Thoracic aorta (tissue), 2 donors: ENCODE measurements around the gene UBALD1. TPM values are rescaled to one million over a fixed set of nuclear protein-coding genes. Genes with fewer than 3 reads are reported as not detected.

Experiments
- ATAC-seq: fragments of 150-250 bp; one replicate; pipeline ENCODE4 v1.8.0; 2017; ENCODE audit warnings: low read depth; ENCODE audit not compliant: insufficient number of reproducible peaks, low FRiP score
- DNase-seq: peaks from one replicate; pipeline ENCODE4 v3.0.0-alpha.2; 2020; ENCODE audit warnings: low spot score
- H3K27ac ChIP-seq, 2 donors: fragments of 200-600 bp; sonication (generic); 1 replicate in 1 of 2; 2 replicates in 1 of 2; pipeline ENCODE4 v1.5.1; 2016; ENCODE audit warnings: mild to moderate bottlenecking in 2 of 2, moderate library complexity in 2 of 2
- H3K27me3 ChIP-seq: fragments of 200-600 bp; sonication (generic); replicated peaks from 2 replicates; pipeline ENCODE4 v1.6.0; 2016; ENCODE audit warnings: mild to moderate bottlenecking; ENCODE audit not compliant: insufficient read depth
- H3K36me3 ChIP-seq: fragments of 200-600 bp; sonication (generic); one replicate; pipeline ENCODE4 v1.5.1; 2016
- H3K4me1 ChIP-seq, 2 donors: fragments of 200-600 bp; sonication (generic); 1 replicate in 1 of 2; 2 replicates in 1 of 2; pipeline versions ENCODE4 v1.5.1 to v1.6.0; 2016; ENCODE audit warnings: low read depth in 2 of 2, mild to moderate bottlenecking in 1 of 2; ENCODE audit not compliant: control insufficient read depth in 1 of 2
- H3K4me3 ChIP-seq: fragments of 200-600 bp; sonication (generic); 2 replicates; pipeline ENCODE4 v1.5.1; 2016; ENCODE audit warnings: mild to moderate bottlenecking
- H3K9me3 ChIP-seq: fragments of 200-600 bp; sonication (generic); 2 replicates; pipeline ENCODE4 v1.5.1; 2016
- total RNA-seq, 2 donors: library from RNA; depleted of rRNA; stranded (reverse); fragments of >200 nt; gene quantifications; one replicate each; pipeline versions ENCODE4 v1.1.0 to v1.2.3, GENCODE V29; 2016
- TF ChIP-seq, protein P1 (sequence below): fragments of 200-600 bp; sonication (generic); IDR thresholded peaks from one replicate; pipeline ENCODE4 v1.5.1; 2019; ENCODE audit warnings: antibody characterized with exemption

The UBALD1 gene
- total RNA-seq, 2 donors from 2014 or later: 23.8 to 23.9 TPM

GRCh38 chr16:4601036-4601863, 13.4 kb downstream of the UBALD1 start:
- DNase-seq (no peak), ATAC-seq (no peak)
- Histone ChIP-seq H3K4me3 (no peak overlapping the region), H3K36me3 (no peaks in the 10 kb centered on the region), H3K4me1 (peaks cover 8 to 26% of the 10 kb centered on the region in 2 donors), H3K9me3 (no peaks in the 10 kb centered on the region), H3K27me3 (no peaks in the 10 kb centered on the region), H3K27ac (no peak overlapping the region)
- TF ChIP-seq, protein P1, sequence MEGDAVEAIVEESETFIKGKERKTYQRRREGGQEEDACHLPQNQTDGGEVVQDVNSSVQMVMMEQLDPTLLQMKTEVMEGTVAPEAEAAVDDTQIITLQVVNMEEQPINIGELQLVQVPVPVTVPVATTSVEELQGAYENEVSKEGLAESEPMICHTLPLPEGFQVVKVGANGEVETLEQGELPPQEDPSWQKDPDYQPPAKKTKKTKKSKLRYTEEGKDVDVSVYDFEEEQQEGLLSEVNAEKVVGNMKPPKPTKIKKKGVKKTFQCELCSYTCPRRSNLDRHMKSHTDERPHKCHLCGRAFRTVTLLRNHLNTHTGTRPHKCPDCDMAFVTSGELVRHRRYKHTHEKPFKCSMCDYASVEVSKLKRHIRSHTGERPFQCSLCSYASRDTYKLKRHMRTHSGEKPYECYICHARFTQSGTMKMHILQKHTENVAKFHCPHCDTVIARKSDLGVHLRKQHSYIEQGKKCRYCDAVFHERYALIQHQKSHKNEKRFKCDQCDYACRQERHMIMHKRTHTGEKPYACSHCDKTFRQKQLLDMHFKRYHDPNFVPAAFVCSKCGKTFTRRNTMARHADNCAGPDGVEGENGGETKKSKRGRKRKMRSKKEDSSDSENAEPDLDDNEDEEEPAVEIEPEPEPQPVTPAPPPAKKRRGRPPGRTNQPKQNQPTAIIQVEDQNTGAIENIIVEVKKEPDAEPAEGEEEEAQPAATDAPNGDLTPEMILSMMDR: no peak

GRCh38 chr16:4599545-4599944, 15.1 kb downstream of the UBALD1 start:
- no peak for DNase-seq
- H3K27ac ChIP-seq: no peak overlapping the region
- no peaks in the 10 kb centered on the region for H3K9me3 ChIP-seq
- no peaks in the 10 kb centered on the region for H3K36me3 ChIP-seq
- H3K27me3 ChIP-seq: no peaks in the 10 kb centered on the region
- H3K4me1 ChIP-seq: peaks cover 8 to 18% of the 10 kb centered on the region in 2 donors
- H3K4me3 ChIP-seq: no peak overlapping the region
- TF ChIP-seq, protein P1: no peak
- no peak for ATAC-seq

GRCh38 chr16:4599037-4599436, 15.7 kb downstream of the UBALD1 start:
- no peak overlapping the region for H3K27ac ChIP-seq
- ATAC-seq (no peak), DNase-seq (no peak)
- H3K9me3 ChIP-seq: no peaks in the 10 kb centered on the region
- H3K36me3 ChIP-seq: no peaks in the 10 kb centered on the region
- no peaks in the 10 kb centered on the region for H3K27me3 ChIP-seq
- TF ChIP-seq, protein P1: no peak
- peaks cover 8 to 13% of the 10 kb centered on the region in 2 donors for H3K4me1 ChIP-seq
- H3K4me3 ChIP-seq: no peak overlapping the region

GRCh38 chr16:4597174-4597573, 17.5 kb downstream of the UBALD1 start:
- H3K4me3 ChIP-seq: no peak overlapping the region
- H3K27ac ChIP-seq: no peak overlapping the region
- DNase-seq: no peak
- no peaks in the 10 kb centered on the region for H3K36me3 ChIP-seq
- peaks cover 8 to 11% of the 10 kb centered on the region in 2 donors for H3K4me1 ChIP-seq
- ATAC-seq: no peak
- TF ChIP-seq, protein P1: no peak
- no peaks in the 10 kb centered on the region for H3K27me3 ChIP-seq
- H3K9me3 ChIP-seq: no peaks in the 10 kb centered on the region

DNA sequence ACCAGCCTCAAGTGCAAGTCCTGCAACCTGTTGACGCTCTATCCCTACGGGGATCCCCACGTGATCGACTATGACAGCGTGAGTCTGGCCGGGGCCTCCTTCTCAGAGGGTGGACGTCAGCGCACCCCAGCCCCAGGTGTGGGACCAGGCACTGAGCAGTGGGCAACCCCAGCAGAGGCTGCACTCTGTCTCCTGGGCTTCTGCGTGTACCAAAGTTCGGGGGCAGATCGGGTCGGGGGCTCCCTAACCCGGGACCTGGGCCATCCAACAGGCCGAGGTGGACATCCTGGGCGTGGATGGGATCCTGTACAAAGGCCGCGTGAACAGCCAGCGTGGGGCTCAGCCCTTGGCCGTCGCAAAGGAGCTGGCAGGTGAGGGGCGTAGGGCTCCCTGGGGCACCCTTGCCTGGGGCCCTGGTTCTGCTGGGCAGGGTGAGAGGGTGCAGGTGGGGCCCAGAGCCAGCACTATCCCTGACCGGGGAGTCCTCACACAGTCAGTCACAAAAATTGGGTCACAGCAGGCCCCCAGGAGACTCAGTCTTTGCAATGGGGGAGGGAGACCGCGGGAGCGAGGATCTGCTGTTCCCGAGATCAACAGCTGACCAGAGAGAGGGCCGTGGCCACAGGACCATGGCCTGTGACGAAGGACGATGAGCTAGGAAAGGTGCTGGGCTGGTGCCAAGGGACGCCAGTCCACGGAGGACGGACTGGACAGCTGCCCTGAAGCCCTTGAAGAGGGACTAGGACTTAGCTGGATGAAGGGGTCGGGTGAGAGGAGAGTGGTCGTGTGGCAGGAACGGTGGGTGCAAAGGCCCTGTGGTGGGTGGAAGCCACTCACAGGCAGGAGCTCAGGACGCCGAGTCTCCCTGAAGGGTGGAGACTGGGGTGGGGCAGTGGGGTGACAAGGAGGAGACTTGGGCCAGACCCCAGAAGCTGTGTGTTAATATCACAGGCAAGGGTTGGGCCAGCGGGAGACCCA, 20.0 kb downstream of the UBALD1 start:
- ATAC-seq (no peak), DNase-seq (no peak)
- Histone ChIP-seq H3K4me3 (no peak overlapping the region), H3K9me3 (no peaks in the 10 kb centered on the region), H3K36me3 (no peaks in the 10 kb centered on the region), H3K27ac (no peak overlapping the region), H3K4me1 (no peaks in the 10 kb centered on the region), H3K27me3 (no peaks in the 10 kb centered on the region)
- TF ChIP-seq, protein P1: no peak
